ENCODE data around the gene RAB8A. TPM values are rescaled to one million over a fixed set of nuclear protein-coding genes. Genes with fewer than 3 reads are reported as not detected.

Gene RAB8A
- total and polyA plus RNA-seq, 9 of the 15 experiments (the other 6 are each of a cell fraction or from before 2014, with no cell fraction given), result 11.2 to 102 (median 53.2) TPM

DNA sequence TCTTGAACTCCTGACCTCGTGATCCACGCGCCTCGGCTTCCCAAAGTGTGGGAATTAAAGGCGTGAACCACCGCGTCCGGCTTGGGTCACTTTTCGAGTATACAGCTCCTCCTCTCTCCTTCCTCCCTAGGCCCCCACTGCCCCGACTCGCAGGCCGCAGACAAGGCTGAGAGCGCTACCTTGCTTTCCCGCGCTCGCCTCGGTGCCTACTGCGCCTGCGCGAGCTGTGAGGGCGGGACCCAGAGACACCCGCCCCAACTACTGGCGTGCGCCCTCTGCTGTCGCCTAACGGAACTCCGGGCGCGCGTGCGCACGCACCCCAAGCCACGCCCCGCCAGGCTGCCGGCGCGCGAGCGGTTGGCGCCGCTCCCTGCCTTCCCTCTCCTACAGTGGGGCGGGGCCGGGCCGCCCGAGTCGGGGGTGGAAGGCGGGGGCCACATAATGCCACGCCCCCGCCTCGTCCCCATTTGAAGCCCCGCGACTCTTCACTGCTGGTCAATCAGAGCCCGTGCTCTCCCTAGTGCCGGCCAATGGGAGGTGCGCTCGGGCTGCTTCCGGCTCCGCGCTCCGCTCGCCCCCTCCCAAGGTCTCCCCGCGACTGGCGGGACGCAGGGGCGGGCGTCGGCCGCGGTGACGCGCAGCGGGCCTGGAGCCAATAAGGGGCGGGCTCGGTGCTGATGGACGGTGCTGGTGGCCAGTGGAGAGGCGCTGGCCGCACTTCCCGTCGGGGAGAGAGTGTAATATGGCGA lies at the start of gene RAB8A (continued):
- TF ChIP-seq, protein P1, sequence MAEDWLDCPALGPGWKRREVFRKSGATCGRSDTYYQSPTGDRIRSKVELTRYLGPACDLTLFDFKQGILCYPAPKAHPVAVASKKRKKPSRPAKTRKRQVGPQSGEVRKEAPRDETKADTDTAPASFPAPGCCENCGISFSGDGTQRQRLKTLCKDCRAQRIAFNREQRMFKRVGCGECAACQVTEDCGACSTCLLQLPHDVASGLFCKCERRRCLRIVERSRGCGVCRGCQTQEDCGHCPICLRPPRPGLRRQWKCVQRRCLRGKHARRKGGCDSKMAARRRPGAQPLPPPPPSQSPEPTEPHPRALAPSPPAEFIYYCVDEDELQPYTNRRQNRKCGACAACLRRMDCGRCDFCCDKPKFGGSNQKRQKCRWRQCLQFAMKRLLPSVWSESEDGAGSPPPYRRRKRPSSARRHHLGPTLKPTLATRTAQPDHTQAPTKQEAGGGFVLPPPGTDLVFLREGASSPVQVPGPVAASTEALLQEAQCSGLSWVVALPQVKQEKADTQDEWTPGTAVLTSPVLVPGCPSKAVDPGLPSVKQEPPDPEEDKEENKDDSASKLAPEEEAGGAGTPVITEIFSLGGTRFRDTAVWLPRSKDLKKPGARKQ (CRISPR knock-in tag; IDR thresholded peaks at IDR 0.05), result no peak
- TF ChIP-seq NFATC3 (IDR thresholded peaks at IDR 0.05) (no peak), ZNF507 (tag; conservative IDR thresholded peaks at IDR 0.05) (no peak), SOX6 (IDR thresholded peaks at IDR 0.05) (0 out of 2 replicates have a peak, but pooled peaks have one; percentile 24), POLR3G (IDR thresholded peaks at IDR 0.05; ENCODE audit: extremely low read depth, insufficient read length, insufficient replicate concordance) (no peak), NELFE (IDR thresholded peaks at IDR 0.05; ENCODE audit: insufficient read depth, insufficient read length) (no peak), SETDB1 (IDR thresholded peaks at IDR 0.05; ENCODE audit: low read length) (no peak), SNIP1 (IDR thresholded peaks at IDR 0.05; ENCODE audit: low read depth) (no peak), KLF10 (CRISPR knock-in tag; IDR thresholded peaks at IDR 0.05) (no peak), HNRNPK (IDR thresholded peaks at IDR 0.05; ENCODE audit: low read depth, low read length, poor library complexity, severe bottlenecking) (no peak), IFI16 (CRISPR knock-in tag; IDR thresholded peaks at IDR 0.05) (no peak), ZNF134 (CRISPR knock-in tag; conservative IDR thresholded peaks at IDR 0.05) (no peak), CHD4 (IDR thresholded peaks at IDR 0.05; ENCODE audit: insufficient read depth, insufficient replicate concordance, low read depth, low read length, poor library complexity, severe bottlenecking) (no peak), POLR2G (IDR thresholded peaks at IDR 0.05; ENCODE audit: low read depth, low read length) (peak; percentile 84)
- TF ChIP-seq, protein P2, sequence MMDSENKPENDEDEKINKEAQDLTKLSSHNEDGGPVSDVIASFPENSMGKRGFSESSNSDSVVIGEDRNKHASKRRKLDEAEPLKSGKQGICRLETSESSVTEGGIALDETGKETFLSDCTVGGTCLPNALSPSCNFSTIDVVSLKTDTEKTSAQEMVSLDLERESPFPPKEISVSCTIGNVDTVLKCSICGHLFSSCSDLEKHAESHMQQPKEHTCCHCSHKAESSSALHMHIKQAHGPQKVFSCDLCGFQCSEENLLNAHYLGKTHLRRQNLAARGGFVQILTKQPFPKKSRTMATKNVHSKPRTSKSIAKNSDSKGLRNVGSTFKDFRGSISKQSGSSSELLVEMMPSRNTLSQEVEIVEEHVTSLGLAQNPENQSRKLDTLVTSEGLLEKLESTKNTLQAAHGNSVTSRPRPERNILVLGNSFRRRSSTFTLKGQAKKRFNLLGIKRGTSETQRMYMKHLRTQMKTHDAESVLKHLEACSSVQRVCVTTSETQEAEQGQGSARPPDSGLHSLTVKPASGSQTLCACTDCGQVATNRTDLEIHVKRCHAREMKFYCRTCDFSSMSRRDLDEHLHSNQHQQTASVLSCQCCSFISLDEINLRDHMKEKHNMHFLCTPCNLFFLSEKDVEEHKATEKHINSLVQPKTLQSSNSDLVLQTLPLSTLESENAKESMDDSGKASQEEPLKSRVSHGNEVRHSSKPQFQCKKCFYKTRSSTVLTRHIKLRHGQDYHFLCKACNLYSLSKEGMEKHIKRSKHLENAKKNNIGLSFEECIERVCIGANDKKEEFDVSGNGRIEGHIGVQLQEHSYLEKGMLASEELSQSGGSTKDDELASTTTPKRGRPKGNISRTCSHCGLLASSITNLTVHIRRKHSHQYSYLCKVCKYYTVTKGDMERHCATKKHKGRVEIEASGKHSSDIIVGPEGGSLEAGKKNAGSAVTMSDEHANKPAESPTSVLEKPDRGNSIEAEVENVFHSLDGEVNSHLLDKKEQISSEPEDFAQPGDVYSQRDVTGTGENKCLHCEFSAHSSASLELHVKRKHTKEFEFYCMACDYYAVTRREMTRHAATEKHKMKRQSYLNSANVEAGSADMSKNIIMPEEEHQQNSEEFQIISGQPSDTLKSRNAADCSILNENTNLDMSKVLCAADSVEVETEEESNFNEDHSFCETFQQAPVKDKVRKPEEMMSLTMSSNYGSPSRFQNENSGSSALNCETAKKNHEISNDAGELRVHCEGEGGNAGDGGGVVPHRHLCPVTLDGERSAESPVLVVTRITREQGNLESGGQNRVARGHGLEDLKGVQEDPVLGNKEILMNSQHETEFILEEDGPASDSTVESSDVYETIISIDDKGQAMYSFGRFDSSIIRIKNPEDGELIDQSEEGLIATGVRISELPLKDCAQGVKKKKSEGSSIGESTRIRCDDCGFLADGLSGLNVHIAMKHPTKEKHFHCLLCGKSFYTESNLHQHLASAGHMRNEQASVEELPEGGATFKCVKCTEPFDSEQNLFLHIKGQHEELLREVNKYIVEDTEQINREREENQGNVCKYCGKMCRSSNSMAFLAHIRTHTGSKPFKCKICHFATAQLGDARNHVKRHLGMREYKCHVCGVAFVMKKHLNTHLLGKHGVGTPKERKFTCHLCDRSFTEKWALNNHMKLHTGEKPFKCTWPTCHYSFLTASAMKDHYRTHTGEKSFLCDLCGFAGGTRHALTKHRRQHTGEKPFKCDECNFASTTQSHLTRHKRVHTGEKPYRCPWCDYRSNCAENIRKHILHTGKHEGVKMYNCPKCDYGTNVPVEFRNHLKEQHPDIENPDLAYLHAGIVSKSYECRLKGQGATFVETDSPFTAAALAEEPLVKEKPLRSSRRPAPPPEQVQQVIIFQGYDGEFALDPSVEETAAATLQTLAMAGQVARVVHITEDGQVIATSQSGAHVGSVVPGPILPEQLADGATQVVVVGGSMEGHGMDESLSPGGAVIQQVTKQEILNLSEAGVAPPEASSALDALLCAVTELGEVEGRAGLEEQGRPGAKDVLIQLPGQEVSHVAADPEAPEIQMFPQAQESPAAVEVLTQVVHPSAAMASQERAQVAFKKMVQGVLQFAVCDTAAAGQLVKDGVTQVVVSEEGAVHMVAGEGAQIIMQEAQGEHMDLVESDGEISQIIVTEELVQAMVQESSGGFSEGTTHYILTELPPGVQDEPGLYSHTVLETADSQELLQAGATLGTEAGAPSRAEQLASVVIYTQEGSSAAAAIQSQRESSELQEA (IDR thresholded peaks at IDR 0.05; ENCODE audit: low read depth), result peak; percentile 81
